Measurements from ENCODE around the gene SVOPL. TPM values are rescaled to one million over a fixed set of nuclear protein-coding genes. Genes with fewer than 3 reads are reported as not detected.

The SVOPL gene
- total and polyA plus RNA-seq, 2 donors (not counting 1 experiment from before 2014, with no cell fraction given): not detected

GRCh38 chr7:138575897-138576428, 125.2 kb downstream of the SVOPL start:
- no peak for TF ChIP-seq EZH2 (IDR thresholded peaks at IDR 0.05; ENCODE audit: borderline replicate concordance, insufficient read depth, low read depth, low read length, poor library complexity, severe bottlenecking)
- TF ChIP-seq CTCF (IDR thresholded peaks at IDR 0.05): no peak
- ChIA-PET CTCF (no interaction called here), POLR2A (no interaction called here)
- Histone ChIP-seq H2AFZ (ENCODE audit: insufficient read depth, low read depth, low read length, poor library complexity, severe bottlenecking) (no peak overlapping the region), H3K27ac (ENCODE audit: low read length in 2 of 2) (no peak overlapping the region), H3K9ac (ENCODE audit: low read length) (no peak overlapping the region), H3K4me3 (ENCODE audit: control extremely low read depth in 1 of 5, extremely low read depth in 1 of 5, insufficient read depth in 1 of 5, low read depth in 2 of 5, low read length in 4 of 5) (no peak overlapping the region), H3K36me3 (replicated peaks in 1 of 2; ENCODE audit: control extremely low read depth in 1 of 2, control insufficient read depth in 1 of 2, extremely low read depth in 1 of 2, insufficient read depth in 2 of 2, low read length in 1 of 2) (peaks cover 3 to 40% of the 10 kb centered on the region in 2 experiments), H3K27me3 (replicated peaks in 1 of 4; ENCODE audit: control extremely low read depth in 1 of 4, control insufficient read depth in 3 of 4, insufficient read depth in 4 of 4, low read length in 3 of 4) (no peaks in the 10 kb centered on the region), H3K4me1 (ENCODE audit: control insufficient read depth in 2 of 2, insufficient read depth in 2 of 2, low read length in 2 of 2) (no peaks in the 10 kb centered on the region), H3K9me3 (ENCODE audit: control extremely low read depth in 1 of 3, control insufficient read depth in 2 of 3, insufficient read depth in 1 of 3, low read length in 2 of 3) (no peaks in the 10 kb centered on the region), H3K79me2 (ENCODE audit: control insufficient read depth, insufficient read depth, low read length) (no peaks in the 10 kb centered on the region), H3K4me2 (replicated peaks; ENCODE audit: low read depth, low read length, poor library complexity, severe bottlenecking) (no peak overlapping the region), H4K20me1 (ENCODE audit: control insufficient read depth, insufficient read depth, low read length, poor library complexity, severe bottlenecking) (no peaks in the 10 kb centered on the region)
- Mint-ChIP-seq H3K4me3 (no peak overlapping the region), H3K4me1 (no peaks in the 10 kb centered on the region), H3K27me3 (no peaks in the 10 kb centered on the region), H3K9me3 (ENCODE audit: insufficient read depth) (no peaks in the 10 kb centered on the region), H3K27ac (no peak overlapping the region)
- intact Hi-C loops (cut with micrococcal nuclease): no loop called here
- no peak for DNase-seq
- no peak for ATAC-seq (ENCODE audit: low read depth)
- no CpG with 5 or more reads among the region's 5 CpGs for WGBS (ENCODE audit: insufficient coverage)

GRCh38 chr7:138573741-138574140, 127.4 kb downstream of the SVOPL start:
- H3K9me3 Mint-ChIP-seq (ENCODE audit: insufficient read depth): peaks cover 2% of the 10 kb centered on the region
- no peaks in the 10 kb centered on the region for H3K4me1 ChIP-seq (ENCODE audit: control insufficient read depth in 2 of 2, insufficient read depth in 2 of 2, low read length in 2 of 2)
- no peak overlapping the region for H2AFZ ChIP-seq (ENCODE audit: insufficient read depth, low read depth, low read length, poor library complexity, severe bottlenecking)
- H3K9me3 ChIP-seq (ENCODE audit: control extremely low read depth in 1 of 3, control insufficient read depth in 2 of 3, insufficient read depth in 1 of 3, low read length in 2 of 3): no peaks in the 10 kb centered on the region
- no peak for DNase-seq
- no peak overlapping the region for H3K9ac ChIP-seq (ENCODE audit: low read length)
- H3K4me2 ChIP-seq (replicated peaks; ENCODE audit: low read depth, low read length, poor library complexity, severe bottlenecking): no peak overlapping the region
- POLR2A ChIA-PET: no interaction called here
- H3K4me1 Mint-ChIP-seq: no peaks in the 10 kb centered on the region
- ATAC-seq (ENCODE audit: low read depth): no peak
- no peak overlapping the region for H3K27ac Mint-ChIP-seq
- peaks cover 0 to 33% of the 10 kb centered on the region in 2 experiments for H3K36me3 ChIP-seq (replicated peaks in 1 of 2; ENCODE audit: control extremely low read depth in 1 of 2, control insufficient read depth in 1 of 2, extremely low read depth in 1 of 2, insufficient read depth in 2 of 2, low read length in 1 of 2)
- H3K27me3 ChIP-seq (replicated peaks in 1 of 4; ENCODE audit: control extremely low read depth in 1 of 4, control insufficient read depth in 3 of 4, insufficient read depth in 4 of 4, low read length in 3 of 4): no peaks in the 10 kb centered on the region
- TF ChIP-seq CTCF (IDR thresholded peaks at IDR 0.05): no peak
- no peak for TF ChIP-seq EZH2 (IDR thresholded peaks at IDR 0.05; ENCODE audit: borderline replicate concordance, insufficient read depth, low read depth, low read length, poor library complexity, severe bottlenecking)
- H3K4me3 Mint-ChIP-seq: no peak overlapping the region
- WGBS (ENCODE audit: insufficient coverage): 92% methylated on average over 3 of the region's 4 CpGs
- intact Hi-C loops (cut with micrococcal nuclease): no loop called here
- no peak overlapping the region for H3K4me3 ChIP-seq (ENCODE audit: control extremely low read depth in 1 of 5, extremely low read depth in 1 of 5, insufficient read depth in 1 of 5, low read depth in 2 of 5, low read length in 4 of 5)
- H4K20me1 ChIP-seq (ENCODE audit: control insufficient read depth, insufficient read depth, low read length, poor library complexity, severe bottlenecking): no peaks in the 10 kb centered on the region
- no peaks in the 10 kb centered on the region for H3K27me3 Mint-ChIP-seq
- no peaks in the 10 kb centered on the region for H3K79me2 ChIP-seq (ENCODE audit: control insufficient read depth, insufficient read depth, low read length)
- H3K27ac ChIP-seq (ENCODE audit: low read length in 2 of 2): no peak overlapping the region
- CTCF ChIA-PET: no interaction called here
